Parathyroid adenoma (tissue), 2 donors: ENCODE measurements around the gene C1QTNF8.

Experiments used
- H2AFZ ChIP-seq: fragments of 300-600 bp; sonication (generic); one replicate; pipeline ENCODE4 v1.7.0; 2017; ENCODE audit warnings: antibody characterized with exemption, mild to moderate bottlenecking
- H3K27ac ChIP-seq: fragments of 300-600 bp; sonication (generic); one replicate; pipeline ENCODE4 v1.7.0; 2017
- H3K27me3 ChIP-seq: fragments of 300-600 bp; sonication (generic); one replicate; pipeline ENCODE4 v1.7.0; 2017; ENCODE audit warnings: low read length; ENCODE audit not compliant: control insufficient read depth, insufficient read depth
- H3K36me3 ChIP-seq: fragments of 300-600 bp; sonication (generic); one replicate; pipeline ENCODE4 v1.7.0; 2017; ENCODE audit warnings: low read length; ENCODE audit not compliant: control insufficient read depth, insufficient read depth
- H3K4me1 ChIP-seq: fragments of 300-600 bp; sonication (generic); one replicate; pipeline ENCODE4 v1.7.0; 2017; ENCODE audit warnings: control low read depth
- H3K4me2 ChIP-seq: fragments of 300-600 bp; sonication (generic); one replicate; pipeline ENCODE4 v1.7.0; 2017; ENCODE audit warnings: low read length
- H3K4me3 ChIP-seq: fragments of 300-600 bp; sonication (generic); one replicate; pipeline ENCODE4 v1.7.0; 2017; ENCODE audit warnings: low read depth, low read length
- H3K79me2 ChIP-seq: fragments of 300-600 bp; sonication (generic); one replicate; pipeline ENCODE4 v1.7.0; 2017; ENCODE audit warnings: control low read depth
- H3K9ac ChIP-seq: fragments of 300-600 bp; sonication (generic); one replicate; pipeline ENCODE4 v1.7.0; 2017; ENCODE audit warnings: mild to moderate bottlenecking
- H3K9me3 ChIP-seq: fragments of 300-600 bp; sonication (generic); one replicate; pipeline ENCODE4 v1.7.0; 2017; ENCODE audit warnings: low read length; ENCODE audit not compliant: control insufficient read depth
- CTCF ChIP-seq: fragments of 300-600 bp; sonication (generic); IDR thresholded peaks from one replicate; pipeline ENCODE4 v1.7.0; 2017; ENCODE audit warnings: antibody characterized with exemption, mild to moderate bottlenecking
- donor health status: primary hyperparathyroidism.

C1QTNF8 gene

GRCh38 chr16:1047123-1047522, 48.9 kb downstream of the C1QTNF8 start:
- Histone ChIP-seq H3K4me2 (no peak overlapping the region), H3K9me3 (no peaks in the 10 kb centered on the region), H3K79me2 (no peaks in the 10 kb centered on the region), H3K27me3 (no peaks in the 10 kb centered on the region), H3K4me3 (no peak overlapping the region), H3K36me3 (no peaks in the 10 kb centered on the region), H3K4me1 (no peaks in the 10 kb centered on the region), H3K27ac (no peak overlapping the region), H2AFZ (no peak overlapping the region), H3K9ac (no peak overlapping the region)
- TF ChIP-seq CTCF: no peak

GRCh38 chr16:1045993-1046911, 49.8 kb downstream of the C1QTNF8 start:
- no peaks in the 10 kb centered on the region for H3K9me3 ChIP-seq
- no peak overlapping the region for H3K4me3 ChIP-seq
- H3K9ac ChIP-seq: no peak overlapping the region
- no peak overlapping the region for H2AFZ ChIP-seq
- H3K36me3 ChIP-seq: no peaks in the 10 kb centered on the region
- H3K27ac ChIP-seq: no peak overlapping the region
- H3K4me2 ChIP-seq: no peak overlapping the region
- no peaks in the 10 kb centered on the region for H3K4me1 ChIP-seq
- H3K27me3 ChIP-seq: no peaks in the 10 kb centered on the region
- H3K79me2 ChIP-seq: no peaks in the 10 kb centered on the region
- TF ChIP-seq CTCF: no peak

GRCh38 chr16:1045310-1045992, 50.6 kb downstream of the C1QTNF8 start:
- no peaks in the 10 kb centered on the region for H3K9me3 ChIP-seq
- no peaks in the 10 kb centered on the region for H3K4me1 ChIP-seq
- no peaks in the 10 kb centered on the region for H3K79me2 ChIP-seq
- no peak for TF ChIP-seq CTCF
- H2AFZ ChIP-seq: no peak overlapping the region
- H3K27me3 ChIP-seq: no peaks in the 10 kb centered on the region
- no peak overlapping the region for H3K27ac ChIP-seq
- H3K36me3 ChIP-seq: no peaks in the 10 kb centered on the region
- H3K4me3 ChIP-seq: no peak overlapping the region
- H3K4me2 ChIP-seq: no peak overlapping the region
- no peak overlapping the region for H3K9ac ChIP-seq

GRCh38 chr16:1044460-1045309, 51.4 kb downstream of the C1QTNF8 start:
- H3K9ac ChIP-seq: no peak overlapping the region
- no peaks in the 10 kb centered on the region for H3K79me2 ChIP-seq
- no peak overlapping the region for H3K4me3 ChIP-seq
- H3K4me2 ChIP-seq: no peak overlapping the region
- no peak for TF ChIP-seq CTCF
- no peaks in the 10 kb centered on the region for H3K4me1 ChIP-seq
- no peak overlapping the region for H3K27ac ChIP-seq
- no peaks in the 10 kb centered on the region for H3K9me3 ChIP-seq
- no peak overlapping the region for H2AFZ ChIP-seq
- H3K36me3 ChIP-seq: no peaks in the 10 kb centered on the region
- H3K27me3 ChIP-seq: no peaks in the 10 kb centered on the region
